Measurements from ENCODE around the gene ATP1A1.

Gene ATP1A1

GRCh38 chr1:116372651-116373430 lies at the start of gene ATP1A1:
Gene ATP1A1 (plus strand): TSS chr1:116373244. CDS start chr1:116373512, 268 bp downstream.
- DNase-seq, result peak; percentile 98

- no peak for DNase-seq
These were observed 49.6 kb upstream of the ATP1A1 start for GRCh38 chr1:116323491-116323890.

DNA sequence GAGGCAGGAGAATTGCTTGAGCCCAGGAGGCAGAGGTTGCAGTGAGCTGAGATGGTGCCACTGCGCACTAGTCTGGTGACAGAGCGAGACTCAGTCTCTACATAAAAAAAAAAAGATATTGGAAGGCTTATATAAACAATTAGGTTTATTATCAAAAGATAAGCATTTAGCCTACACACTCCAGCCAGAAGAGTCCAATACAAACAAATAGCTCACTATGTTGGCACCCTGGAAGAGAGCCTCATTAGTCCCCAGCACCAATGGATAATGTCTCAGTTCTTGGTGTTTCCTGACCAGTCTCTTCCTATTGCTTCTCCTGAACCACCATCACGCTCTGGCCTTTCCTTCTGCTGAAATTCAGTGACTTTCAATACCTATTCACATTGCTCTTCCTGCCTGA lies 48.6 kb upstream of the ATP1A1 start:
- DNase-seq, result no peak

DNA sequence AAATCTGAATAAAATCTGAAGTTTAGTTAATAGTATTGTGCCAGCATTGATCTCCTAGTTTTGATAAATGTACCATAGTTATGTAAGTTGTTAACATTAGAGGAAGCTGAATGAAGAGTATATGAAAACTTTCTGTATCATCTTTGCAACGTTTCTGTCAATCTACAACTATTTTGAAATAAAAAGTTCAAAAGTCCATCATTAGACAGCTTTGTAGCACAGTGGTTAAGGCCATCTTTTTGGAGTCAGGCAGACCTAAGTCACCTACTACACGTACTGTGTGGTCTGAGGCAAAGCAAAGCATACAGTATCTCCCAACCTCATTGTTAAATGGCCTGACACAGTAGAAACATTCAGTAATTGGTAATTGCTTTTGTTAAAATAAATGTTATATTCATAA lies 47.9 kb upstream of the ATP1A1 start:
- DNase-seq, result no peak

DNA sequence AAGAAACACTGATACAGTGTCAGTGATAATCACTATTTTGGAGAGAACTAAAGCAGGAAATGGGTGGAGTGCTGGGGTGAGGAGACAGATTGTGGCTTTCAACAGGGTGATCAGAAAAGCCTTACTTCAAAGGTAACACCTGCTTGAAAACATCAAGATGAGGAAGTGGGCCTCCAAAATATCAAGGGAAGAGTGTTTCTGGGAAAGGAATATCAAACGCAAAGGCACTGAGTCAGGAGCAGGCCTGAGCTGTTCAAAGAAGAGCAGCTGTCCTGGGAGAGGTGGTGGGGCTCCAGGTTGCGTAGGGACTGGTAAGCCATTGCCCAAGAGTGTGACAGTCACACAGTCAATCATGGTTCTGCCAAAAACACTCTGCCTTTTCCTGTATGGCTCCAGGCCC lies 47.1 kb upstream of the ATP1A1 start:
- DNase-seq, result peak; percentile 16

- DNase-seq, result no peak
These were observed 46.6 kb upstream of the ATP1A1 start for GRCh38 chr1:116326486-116326885.

- DNase-seq, result no peak
These were observed 44.4 kb upstream of the ATP1A1 start for GRCh38 chr1:116328671-116329070.

DNA sequence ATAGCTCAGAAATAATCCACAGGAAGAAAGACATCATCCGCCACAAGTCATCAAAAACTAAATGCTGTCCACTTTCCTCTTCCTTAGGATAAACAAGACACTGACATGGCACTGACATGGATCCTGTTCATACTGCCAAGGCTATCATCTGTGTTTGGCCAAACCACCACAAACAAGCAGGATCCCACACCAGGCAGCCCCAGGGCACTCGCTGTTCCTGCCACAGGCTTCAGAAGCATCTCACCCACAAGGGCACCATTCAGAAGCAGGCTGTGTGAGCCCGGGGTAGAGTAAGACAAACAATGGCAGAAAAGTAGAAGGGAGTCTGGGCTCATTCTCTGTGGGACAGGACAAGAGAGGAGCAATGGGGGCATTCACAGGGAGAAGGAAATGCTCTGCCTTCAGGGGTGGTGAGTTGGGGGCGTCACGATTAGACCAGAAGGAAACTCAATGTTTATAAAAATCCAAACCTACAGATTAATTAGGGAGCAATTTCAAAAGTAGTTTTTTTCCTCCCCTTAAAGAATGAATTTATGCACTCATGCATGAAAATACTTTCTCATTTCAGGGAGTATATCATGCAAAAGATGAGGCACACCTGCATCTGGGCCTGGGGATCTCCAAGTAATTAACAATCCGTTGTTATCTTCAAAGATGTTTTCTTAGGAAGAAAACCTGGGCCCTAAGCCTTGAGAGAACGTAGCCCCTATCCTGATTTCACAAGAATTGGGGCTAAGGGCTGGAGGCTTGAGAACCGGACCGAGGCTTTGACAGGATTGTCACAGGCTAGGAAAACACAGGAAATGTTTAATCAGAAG lies 43.3 kb upstream of the ATP1A1 start:
- no peak for DNase-seq

GRCh38 chr1:116330342-116330652 lies 42.7 kb upstream of the ATP1A1 start:
- DNase-seq, result no peak

GRCh38 chr1:116330846-116331245 lies 42.2 kb upstream of the ATP1A1 start:
- DNase-seq, result no peak

DNA sequence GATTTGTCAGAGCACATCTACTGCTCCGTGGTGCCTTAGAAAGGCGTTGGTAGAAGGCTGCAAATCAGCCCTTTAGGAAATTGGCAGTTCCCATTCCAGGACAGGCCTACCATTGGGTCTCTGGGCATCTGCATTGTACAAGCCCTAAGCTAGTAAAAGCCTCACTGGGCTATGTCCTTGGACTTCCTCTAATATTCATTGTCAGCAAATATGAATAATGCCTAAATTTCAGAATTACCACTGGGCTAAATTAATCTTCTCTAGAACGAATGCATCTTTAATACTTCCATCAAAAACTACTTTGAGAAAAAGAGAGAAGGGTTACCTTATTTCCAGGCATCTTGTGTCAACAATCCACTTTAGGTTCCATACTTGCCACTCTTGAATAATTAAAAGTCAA lies 41.5 kb upstream of the ATP1A1 start:
- no peak for DNase-seq

DNA sequence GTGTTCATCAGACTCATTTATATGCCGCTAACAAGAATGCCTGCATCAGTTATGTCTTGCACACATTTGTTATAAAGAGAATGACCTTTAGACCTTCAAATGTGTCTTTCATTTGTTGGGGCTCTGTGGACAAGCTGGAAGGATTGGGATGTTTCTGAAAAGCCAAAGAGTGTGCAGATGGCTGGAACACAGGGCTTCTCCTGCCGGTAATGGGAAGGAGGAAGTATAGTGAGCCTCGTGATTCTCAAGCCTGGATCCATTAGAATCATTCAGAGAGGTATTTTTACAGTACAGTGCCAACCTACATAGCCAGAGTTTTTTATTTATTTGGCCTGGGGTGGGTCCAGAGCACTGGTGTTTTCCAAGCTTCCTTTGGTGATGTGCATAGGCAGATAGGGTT lies 40.6 kb upstream of the ATP1A1 start:
- DNase-seq, result no peak

GRCh38 chr1:116333171-116334014 lies 39.7 kb upstream of the ATP1A1 start:
- DNase-seq, result no peak

- DNase-seq, result no peak
These were observed 39.0 kb upstream of the ATP1A1 start for GRCh38 chr1:116334015-116334547.

- DNase-seq, result no peak
These were observed 38.0 kb upstream of the ATP1A1 start for GRCh38 chr1:116334868-116335635.

DNA sequence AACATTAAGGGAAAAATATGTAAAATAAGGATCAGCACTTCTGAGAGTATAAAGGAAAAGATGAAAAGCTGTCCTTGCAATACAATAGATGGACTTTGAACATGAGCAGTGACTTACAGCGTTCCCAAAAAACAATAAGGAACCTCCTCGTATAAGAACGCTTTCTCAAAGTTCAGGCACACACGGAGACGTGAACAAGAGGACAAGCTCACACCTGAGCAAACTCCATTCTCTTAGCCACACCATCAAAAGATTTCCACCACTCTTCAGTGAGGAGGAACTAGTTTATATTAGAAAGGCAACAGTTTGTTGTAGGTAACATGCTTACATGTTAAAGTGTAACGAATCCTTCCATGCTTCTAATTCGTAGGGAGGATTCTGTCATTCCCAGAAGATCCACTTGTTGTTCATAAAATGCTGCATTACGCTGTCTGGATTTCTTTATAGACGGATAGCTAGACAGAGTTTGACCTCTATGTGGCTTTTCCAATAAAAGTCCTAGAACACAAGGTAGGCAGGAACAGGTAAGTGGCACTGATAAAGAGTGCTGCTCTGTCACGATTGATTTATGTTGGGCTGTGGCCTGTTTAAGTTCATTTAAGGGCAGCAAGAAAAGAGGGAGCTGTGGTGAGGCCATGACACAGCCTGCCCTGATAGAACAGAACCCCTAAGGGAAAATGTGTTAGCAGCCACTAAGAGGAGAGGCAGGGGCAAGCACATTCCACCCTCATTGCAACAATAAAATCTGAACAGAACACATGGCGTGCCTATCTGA lies 37.0 kb upstream of the ATP1A1 start:
- no peak for DNase-seq

DNA sequence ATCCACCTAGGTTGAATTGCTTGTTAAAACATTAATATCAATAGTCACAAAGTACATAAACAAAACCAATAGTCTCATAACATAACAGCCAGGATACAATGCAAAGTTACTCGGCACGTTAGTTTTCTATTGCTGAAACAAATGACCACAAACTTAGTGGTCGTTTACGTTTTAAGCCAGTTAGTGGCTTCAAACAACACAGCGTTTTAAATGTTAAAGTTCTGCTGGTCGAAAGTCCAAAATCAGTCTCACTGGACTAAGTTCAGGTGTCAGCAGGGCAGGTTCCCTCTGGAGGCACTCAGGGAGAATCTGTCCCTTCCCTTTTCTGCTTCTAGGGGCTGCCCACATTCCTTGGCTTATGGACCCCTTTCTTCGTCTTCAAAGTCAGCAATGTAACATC lies 35.6 kb upstream of the ATP1A1 start:
- no peak for DNase-seq

DNA sequence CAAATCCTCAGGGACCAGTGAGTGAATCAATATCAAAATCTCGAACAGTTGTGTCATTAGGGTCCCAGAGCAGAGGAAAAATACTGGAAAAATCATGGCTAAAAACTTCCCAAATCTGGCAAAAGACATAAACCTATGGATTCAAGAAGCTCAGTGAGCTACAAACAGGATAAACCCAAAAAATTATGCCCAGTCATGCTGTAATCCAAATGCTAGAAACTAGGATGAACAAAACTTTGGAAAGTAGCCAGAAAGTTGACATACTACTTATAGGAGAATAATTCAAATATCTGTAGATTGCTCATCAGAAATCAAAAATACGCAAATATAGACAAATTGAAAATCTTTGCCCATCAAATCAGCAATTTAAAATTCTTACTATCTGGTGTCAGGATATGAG lies 34.6 kb upstream of the ATP1A1 start:
- DNase-seq, result no peak

GRCh38 chr1:116340506-116341231 lies 32.4 kb upstream of the ATP1A1 start:
- no peak for DNase-seq

DNA sequence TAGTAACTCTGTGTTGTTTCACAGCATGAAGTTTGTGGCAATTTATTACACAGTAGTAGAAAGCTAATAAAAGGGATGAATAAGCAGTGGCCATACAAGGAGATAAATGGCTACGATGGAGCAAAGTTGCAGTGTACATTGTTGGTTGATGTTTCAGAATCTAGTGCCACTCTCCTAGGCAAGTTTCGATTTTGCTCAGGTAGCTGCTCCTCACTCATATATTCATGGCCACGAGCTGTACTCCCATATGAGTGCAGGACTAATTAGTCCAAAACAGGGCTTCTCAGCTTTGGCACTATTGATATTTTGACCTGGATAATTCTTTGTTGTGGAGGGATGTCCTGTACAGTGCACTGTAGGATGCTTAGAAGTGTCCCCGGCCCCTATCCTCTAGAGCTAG lies 30.0 kb upstream of the ATP1A1 start:
- DNase-seq, result no peak

- no peak for DNase-seq
These were observed 28.0 kb upstream of the ATP1A1 start for GRCh38 chr1:116345011-116345410.
